NCI-H2107 treated with DMSO at 0.1 percent for 48 hours (cell line): ENCODE results near the gene TRIOBP.

ENCODE experiments used
- DNase-seq: peaks from one replicate; lab custom pipeline; 2025; ENCODE audit not compliant: unreplicated experiment; lab: John Stamatoyannopoulos, UW

TRIOBP gene

GRCh38 chr22:37818409-37819104 is 121.7 kb downstream of the TRIOBP start:
- DNase-seq, result no peak

GRCh38 chr22:37819105-37819433 is 122.2 kb downstream of the TRIOBP start:
- DNase-seq, result no peak

GRCh38 chr22:37820350-37820749 is 123.5 kb downstream of the TRIOBP start:
- DNase-seq, result no peak

- DNase-seq, result no peak
Observed at GRCh38 chr22:37822079-37822833, 125.4 kb downstream of the TRIOBP start.

- DNase-seq, result peak; percentile 11
Observed at GRCh38 chr22:37823134-37823985, 126.5 kb downstream of the TRIOBP start, which contains the start of gene GALR3. Gene GALR3 (plus strand): TSS chr22:37823382. CDS start chr22:37823407, 25 bp downstream.

- DNase-seq, result no peak
Observed at GRCh38 chr22:37824674-37825641, 128.1 kb downstream of the TRIOBP start.
